HepG2 (cell line): ENCODE results near the gene ZNF222. TPM values are rescaled to one million over a fixed set of nuclear protein-coding genes. Genes with fewer than 3 reads are reported as not detected.

Experiments used
- CCDC6 ChIP-seq: sonication (generic); formaldehyde crosslinking; IDR thresholded peaks from 2 replicates; pipeline ENCODE4 v1.8.1; 2022; ENCODE audit warnings: mild to moderate bottlenecking, missing genetic modification reagents, moderate library complexity
- CEBPG ChIP-seq: IDR thresholded peaks from 2 replicates; pipeline ENCODE4 v1.6.1; 2016
- MED1 ChIP-seq: sonication (generic); formaldehyde crosslinking; IDR thresholded peaks from 2 replicates; pipeline ENCODE4 v1.4.0; 2020; ENCODE audit warnings: missing genetic modification reagents
- NKX3-1 ChIP-seq: sonication (generic); formaldehyde crosslinking; IDR thresholded peaks from 2 replicates; pipeline ENCODE4 v1.5.0; 2020; ENCODE audit warnings: missing genetic modification reagents
- PAXIP1 ChIP-seq: sonication (generic); formaldehyde crosslinking; conservative IDR thresholded peaks from 2 replicates; pipeline ENCODE4 v1.4.0; 2020; ENCODE audit warnings: mild to moderate bottlenecking, missing genetic modification reagents, moderate library complexity
- POLR2AphosphoS2 ChIP-seq: IDR thresholded peaks from 2 replicates; pipeline ENCODE4 v1.6.1; 2011; ENCODE audit warnings: low read depth, low read length, improper control_type of control experiment
- SALL2 ChIP-seq: sonication (generic); formaldehyde crosslinking; IDR thresholded peaks from 2 replicates; pipeline ENCODE4 v1.8.1; 2023; ENCODE audit warnings: mild to moderate bottlenecking, missing genetic modification reagents, inconsistent platforms
- SOX6 ChIP-seq, 2 experiments: fragments of 450-650 bp in 1 of 2; sonication (generic) in 1 of 2; formaldehyde crosslinking in 1 of 2; IDR thresholded peaks; 2 replicates each; pipeline versions ENCODE4 v1.4.0 to v1.6.1; 2017 to 2020; ENCODE audit warnings: antibody characterized with exemption in 1 of 2, mild to moderate bottlenecking in 1 of 2, missing genetic modification reagents in 1 of 2
- ZBTB7B ChIP-seq: sonication (generic); formaldehyde crosslinking; IDR thresholded peaks from 2 replicates; pipeline ENCODE4 v1.4.0; 2020; ENCODE audit warnings: missing genetic modification reagents
- ZNF317 ChIP-seq: sonication (generic); formaldehyde crosslinking; IDR thresholded peaks from 2 replicates; pipeline ENCODE4 v1.5.0; 2020; ENCODE audit warnings: mild to moderate bottlenecking, missing genetic modification reagents
- ZNF547 ChIP-seq: sonication (generic); formaldehyde crosslinking; IDR thresholded peaks from 2 replicates; pipeline ENCODE4 v1.5.1; 2020; ENCODE audit warnings: mild to moderate bottlenecking, missing genetic modification reagents
- polyA plus RNA-seq, 8 experiments: library from polyadenylated mRNA; depleted of rRNA in 3 of 8; stranded (reverse) in 7 of 8; unstranded in 1 of 8; fragments of >200 nt; fragmentation: Illumina TruSeq in 4 of 8; extraction: Trizol in 4 of 8; gene quantifications; 2 replicates each; pipeline versions ENCODE4 v1.2.1 to v1.2.3, GENCODE V29; 2011 to 2016; ENCODE audit warnings: low read depth in 4 of 8, missing spikeins in 1 of 8, mixed read lengths in 1 of 8; ENCODE audit not compliant: insufficient read depth in 1 of 8
- total RNA-seq, 5 experiments: library from RNA; depleted of rRNA; stranded (reverse); fragments of >200 nt; fragmentation: Illumina TruSeq; extraction: Trizol; gene quantifications; 2 replicates each; pipeline ENCODE4 v1.2.3, GENCODE V29; 2016; ENCODE audit warnings: low read depth in 1 of 5

ZNF222 gene
- total and polyA plus RNA-seq, 2 of the 13 experiments (the other 11 are each of a cell fraction or from before 2014, with no cell fraction given): 2.2 to 6.2 TPM

- TF ChIP-seq PAXIP1 (CRISPR knock-in tag) (0 out of 2 replicates have a peak, but pooled peaks have one; percentile 23), ZNF317 (CRISPR knock-in tag) (peak; percentile 73; the same call in 1 of the 2 replicates), NKX3-1 (CRISPR knock-in tag) (no peak), POLR2AphosphoS2 (no peak), CEBPG (CRISPR knock-in tag) (peak; percentile 86), SOX6 (IDR thresholded peaks at IDR 0.05) (no peak), SOX6 (CRISPR knock-in tag; IDR thresholded peaks at IDR 0.05) (peak; percentile 12; the same call in 1 of the 2 replicates), MED1 (peak; percentile 51; the same call in 1 of the 2 replicates), SALL2 (CRISPR knock-in tag) (peak; percentile 67; the same call in 1 of the 2 replicates), ZBTB7B (CRISPR knock-in tag) (peak; percentile 35; the same call in 1 of the 2 replicates), ZNF547 (CRISPR knock-in tag) (no peak), CCDC6 (CRISPR knock-in tag) (peak; percentile 87; the same call in 1 of the 2 replicates)
These were observed 22.4 kb upstream of the ZNF222 start, which contains the start of gene ZNF230 (continued) for GRCh38 chr19:44002566-44003460.
